A673 (cell line): ENCODE results near the gene SENP6. TPM values are rescaled to one million over a fixed set of nuclear protein-coding genes. Genes with fewer than 3 reads are reported as not detected.
A peak's percentile ranks its signal among the peaks of the same experiment; 100 is the strongest.
"Not testable (repeated sequence)": the region's sequence is repeated elsewhere in the genome, so short reads cannot be mapped to it uniquely, and the experiment has no call there.

Experiments
- BruUV-seq: library from RNA; stranded (reverse); fragments of 400-500 nt; replicated peaks from 2 replicates; lab custom pipeline; 2021; lab: Mats Ljungman, UMichigan
- CTCF ChIA-PET: fragments of 300-600 bp; sonication (Branson Sonifier 250); formaldehyde crosslinking; loops from one replicate; lab custom pipeline; 2022; ENCODE audit warnings: antibody characterized with exemption; lab: Charles Lee
- POLR2A ChIA-PET: fragments of 300-600 bp; sonication (Branson Sonifier 250); formaldehyde crosslinking; loops from one replicate; lab custom pipeline; 2022; ENCODE audit warnings: antibody characterized with exemption; ENCODE audit not compliant: low non-redundant PET; lab: Charles Lee
- DNase-seq: peaks from one replicate; pipeline ENCODE4 v3.0.0-alpha.2; 2015; ENCODE audit warnings: low spot score
- H3K27ac ChIP-seq: fragments of 200-600 bp; sonication (generic); 2 replicates; pipeline ENCODE4 v1.5.1; 2016; ENCODE audit warnings: mixed run types, low read depth, mild to moderate bottlenecking, mixed read lengths, antibody characterized with exemption, low read length; ENCODE audit not compliant: poor library complexity, severe bottlenecking
- H3K27me3 ChIP-seq: fragments of 200-600 bp; sonication (generic); replicated peaks from 2 replicates; pipeline ENCODE4 v1.6.1; 2017; ENCODE audit warnings: mixed run types, low read depth, mild to moderate bottlenecking, mixed read lengths, antibody characterized with exemption, low read length; ENCODE audit not compliant: insufficient read depth, poor library complexity
- H3K36me3 ChIP-seq: fragments of 200-600 bp; sonication (generic); 2 replicates; pipeline ENCODE4 v1.6.1; 2016; ENCODE audit warnings: mixed run types, mild to moderate bottlenecking, mixed read lengths, antibody characterized with exemption, low read length; ENCODE audit not compliant: insufficient read depth, poor library complexity, severe bottlenecking
- H3K4me1 ChIP-seq: fragments of 200-600 bp; sonication (generic); 2 replicates; pipeline ENCODE4 v1.6.1; 2017; ENCODE audit warnings: mixed run types, mild to moderate bottlenecking, mixed read lengths, antibody characterized with exemption, low read length; ENCODE audit not compliant: insufficient read depth, poor library complexity, severe bottlenecking
- H3K4me3 ChIP-seq: fragments of 200-600 bp; sonication (generic); 2 replicates; pipeline ENCODE4 v1.5.1; 2016; ENCODE audit warnings: low read depth, mixed run types, mild to moderate bottlenecking, mixed read lengths, low read length; ENCODE audit not compliant: poor library complexity, severe bottlenecking
- H3K9me3 ChIP-seq: fragments of 200-600 bp; sonication (generic); 2 replicates; pipeline ENCODE4 v1.6.1; 2016; ENCODE audit warnings: mixed run types, low read depth, mild to moderate bottlenecking, mixed read lengths, antibody characterized with exemption, low read length; ENCODE audit not compliant: poor library complexity, severe bottlenecking
- CTCF ChIP-seq: fragments of 300-800, 200-600 bp; sonication (generic); conservative IDR thresholded peaks from 2 replicates; pipeline ENCODE4 v1.5.1; 2017; ENCODE audit warnings: low read depth, mild to moderate bottlenecking, antibody characterized with exemption, low read length, moderate library complexity, mixed read lengths
- EZH2 ChIP-seq: fragments of 200-600 bp; sonication (generic); IDR thresholded peaks from 2 replicates; pipeline ENCODE4 v1.6.1; 2017; ENCODE audit warnings: borderline replicate concordance, low read depth, mild to moderate bottlenecking, mixed read lengths, antibody characterized with exemption, low read length; ENCODE audit not compliant: poor library complexity, severe bottlenecking
- intact Hi-C: fragments of 100-400 bp; cut with micrococcal nuclease; formaldehyde crosslinking; loops from one replicate; pipeline ENCODE4 v1.10.0; 2022; ENCODE audit not compliant: unreplicated experiment
- total RNA-seq: library from RNA; stranded (reverse); gene quantifications from 2 replicates; pipeline ENCODE4 v1.2.3, GENCODE V29; 2021

Gene SENP6
- total RNA-seq, 1 experiment from 2014 or later: 92.7 TPM

GRCh38 chr6:75563032-75563431, 38.6 kb upstream of the SENP6 start:
- Histone ChIP-seq H3K9me3 (peaks cover 7% of the 10 kb centered on the region), H3K27ac (no peak overlapping the region), H3K36me3 (no peaks in the 10 kb centered on the region), H3K27me3 (no peaks in the 10 kb centered on the region), H3K4me1 (no peaks in the 10 kb centered on the region), H3K4me3 (no peak overlapping the region)
- intact Hi-C loops: no loop called here
- ChIA-PET POLR2A (no interaction called here), CTCF (interaction anchor here (0.7 kb wide), 1 partner anchor 346 kb away, joined by 3 read pairs; no protein-coding TSS in a partner anchor)
- DNase-seq: peak; percentile 71
- peak; percentile 58 for TF ChIP-seq CTCF
- no peak for TF ChIP-seq EZH2
- BruUV-seq: no TSS peak

- no peak for TF ChIP-seq EZH2
- no peak overlapping the region for H3K27ac ChIP-seq
- no TSS peak for BruUV-seq
- peaks cover 7% of the 10 kb centered on the region for H3K9me3 ChIP-seq
- ChIA-PET CTCF (no interaction called here), POLR2A (no interaction called here)
- no peaks in the 10 kb centered on the region for H3K27me3 ChIP-seq
- no peak overlapping the region for H3K4me3 ChIP-seq
- DNase-seq: no peak
- no peaks in the 10 kb centered on the region for H3K36me3 ChIP-seq
- intact Hi-C loops: no loop called here
- H3K4me1 ChIP-seq: no peaks in the 10 kb centered on the region
Observed at GRCh38 chr6:75566137-75566767, 35.4 kb upstream of the SENP6 start.

- ChIA-PET CTCF (no interaction called here), POLR2A (no interaction called here)
- TF ChIP-seq EZH2 (no peak), CTCF (no peak)
Observed at GRCh38 chr6:75568100-75568499, 33.6 kb upstream of the SENP6 start.

GRCh38 chr6:75568965-75569364, 32.7 kb upstream of the SENP6 start:
- no TSS peak for BruUV-seq
- Histone ChIP-seq H3K36me3 (no peaks in the 10 kb centered on the region), H3K27ac (no peak overlapping the region), H3K9me3 (peaks cover 7% of the 10 kb centered on the region), H3K4me1 (no peaks in the 10 kb centered on the region), H3K4me3 (no peak overlapping the region), H3K27me3 (no peaks in the 10 kb centered on the region)
- ChIA-PET POLR2A (no interaction called here), CTCF (no interaction called here)
- intact Hi-C loops: no loop called here
- DNase-seq: no peak
- no peak for TF ChIP-seq EZH2
- no peak for TF ChIP-seq CTCF

More at GRCh38 chr6:75568100-75568499, 33.6 kb upstream of the SENP6 start:
- Histone ChIP-seq H3K9me3 (peaks cover 7% of the 10 kb centered on the region), H3K4me1 (no peaks in the 10 kb centered on the region), H3K27me3 (no peaks in the 10 kb centered on the region), H3K36me3 (no peaks in the 10 kb centered on the region), H3K4me3 (no peak overlapping the region), H3K27ac (no peak overlapping the region)
- BruUV-seq: no TSS peak
- intact Hi-C loops: no loop called here
- no peak for DNase-seq

- H3K9me3 ChIP-seq, POLR2A ChIA-PET: not testable (repeated sequence)
Observed at GRCh38 chr6:75570671-75571070, 31.0 kb upstream of the SENP6 start.

More at GRCh38 chr6:75570671-75571070, 31.0 kb upstream of the SENP6 start:
- CTCF ChIA-PET: interaction anchor here (0.6 kb wide), 1 partner anchor 432 kb away, joined by 3 read pairs; no protein-coding TSS in a partner anchor
- H3K27me3 ChIP-seq, DNase-seq, H3K36me3 ChIP-seq, BruUV-seq, H3K27ac ChIP-seq, H3K4me3 ChIP-seq, H3K4me1 ChIP-seq, intact Hi-C loops: not testable (repeated sequence)
